ENCODE measurements around the gene RFC2.

GRCh38 chr7:74223711-74224510 lies 30.3 kb downstream of the RFC2 start:
- TF ChIP-seq, protein P1, sequence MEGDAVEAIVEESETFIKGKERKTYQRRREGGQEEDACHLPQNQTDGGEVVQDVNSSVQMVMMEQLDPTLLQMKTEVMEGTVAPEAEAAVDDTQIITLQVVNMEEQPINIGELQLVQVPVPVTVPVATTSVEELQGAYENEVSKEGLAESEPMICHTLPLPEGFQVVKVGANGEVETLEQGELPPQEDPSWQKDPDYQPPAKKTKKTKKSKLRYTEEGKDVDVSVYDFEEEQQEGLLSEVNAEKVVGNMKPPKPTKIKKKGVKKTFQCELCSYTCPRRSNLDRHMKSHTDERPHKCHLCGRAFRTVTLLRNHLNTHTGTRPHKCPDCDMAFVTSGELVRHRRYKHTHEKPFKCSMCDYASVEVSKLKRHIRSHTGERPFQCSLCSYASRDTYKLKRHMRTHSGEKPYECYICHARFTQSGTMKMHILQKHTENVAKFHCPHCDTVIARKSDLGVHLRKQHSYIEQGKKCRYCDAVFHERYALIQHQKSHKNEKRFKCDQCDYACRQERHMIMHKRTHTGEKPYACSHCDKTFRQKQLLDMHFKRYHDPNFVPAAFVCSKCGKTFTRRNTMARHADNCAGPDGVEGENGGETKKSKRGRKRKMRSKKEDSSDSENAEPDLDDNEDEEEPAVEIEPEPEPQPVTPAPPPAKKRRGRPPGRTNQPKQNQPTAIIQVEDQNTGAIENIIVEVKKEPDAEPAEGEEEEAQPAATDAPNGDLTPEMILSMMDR (conservative IDR thresholded peaks at IDR 0.05 in 1 of 2, IDR thresholded peaks at IDR 0.05 in 1 of 2; ENCODE audit: low read depth in 1 of 2, low read length in 2 of 2), result no peak
- TF ChIP-seq EZH2 (IDR thresholded peaks at IDR 0.05; ENCODE audit: low read length, missing control alignments), result no peak
